H1 (cell line): Measurements from ENCODE around the gene SNRNP70. TPM values are rescaled to one million over a fixed set of nuclear protein-coding genes. Genes with fewer than 3 reads are reported as not detected.

ENCODE experiments used
- EGR1 ChIP-seq: IDR thresholded peaks from 2 replicates; pipeline ENCODE4 v1.6.1; 2011; ENCODE audit warnings: low read depth, low read length, borderline replicate concordance
- HDAC2 ChIP-seq, 2 experiments: fragments of 300-600 bp in 1 of 2; sonication (generic) in 1 of 2; IDR thresholded peaks; 2 replicates each; pipeline ENCODE4 v1.6.1; 2011 to 2012; ENCODE audit warnings: low read depth in 2 of 2, low read length in 2 of 2, mild to moderate bottlenecking in 2 of 2, moderate library complexity in 2 of 2, borderline replicate concordance in 1 of 2, inconsistent platforms in 1 of 2
- KDM1A ChIP-seq: fragments of 200-600, 300-600 bp; sonication (generic); IDR thresholded peaks from 2 replicates; pipeline ENCODE4 v1.7.1; 2016; ENCODE audit warnings: mild to moderate bottlenecking, low read length, borderline replicate concordance
- POU5F1 ChIP-seq: IDR thresholded peaks from 2 replicates; pipeline ENCODE4 v1.6.1; 2011; ENCODE audit warnings: low read depth, mild to moderate bottlenecking, low read length, moderate library complexity
- TCF12 ChIP-seq: IDR thresholded peaks from 2 replicates; pipeline ENCODE4 v1.6.1; 2011; ENCODE audit warnings: low read depth, mild to moderate bottlenecking, low read length
- polyA plus RNA-seq, 7 experiments: library from polyadenylated mRNA; depleted of rRNA in 3 of 7; stranded (reverse) in 5 of 7; unstranded in 2 of 7; fragments of >200 nt in 5 of 7; fragments of 200-250 nt in 2 of 7; gene quantifications; 1 replicate in 5 of 7; 2 replicates in 1 of 7; 4 replicates in 1 of 7; pipeline versions ENCODE4 v1.2.1 to v1.2.3, GENCODE V29; 2011 to 2013; ENCODE audit warnings: missing spikeins in 2 of 7, mixed read lengths in 2 of 7
- total RNA-seq: library from RNA; stranded (reverse); fragmentation: NEBNext Ultra II Directional; extraction: Animal tissue kit (Norgen Biotek cat#: 25700); gene quantifications from 2 replicates; pipeline ENCODE4 v1.2.1, GENCODE V29; 2021

The SNRNP70 gene
- total and polyA plus RNA-seq, 2 of the 8 experiments (the other 6 are each of a cell fraction or from before 2014, with no cell fraction given) = 231 to 235 TPM

DNA sequence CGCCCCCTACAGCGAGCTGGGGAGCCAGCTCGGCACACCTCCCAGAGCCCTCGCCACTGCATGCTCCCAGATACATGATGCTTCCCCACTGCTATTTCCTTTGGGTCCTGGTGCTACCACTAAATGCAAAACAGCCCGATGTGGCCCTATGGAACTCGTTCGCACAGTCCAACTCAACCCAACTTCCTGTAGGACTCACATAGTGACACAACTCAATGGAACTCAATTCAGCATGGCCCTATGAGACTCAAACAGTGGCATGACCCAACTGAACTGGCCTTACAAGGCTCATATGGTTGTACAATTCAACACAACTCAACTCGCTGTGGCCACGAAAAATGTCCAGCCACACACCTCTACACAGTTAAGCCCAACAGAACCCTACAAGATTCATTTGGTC is 16.2 kb upstream of the SNRNP70 start (continued):
- no peak for TF ChIP-seq POU5F1
- no peak for TF ChIP-seq KDM1A
- no peak for TF ChIP-seq HDAC2 (IDR thresholded peaks at IDR 0.05; ENCODE audit: borderline replicate concordance in 1 of 2, low read depth in 2 of 2, low read length in 2 of 2)
- no peak for TF ChIP-seq TCF12
- no peak for TF ChIP-seq EGR1
- TF ChIP-seq, all 59 proteins: peak for 0
